ENCODE results near the gene FBXW12.

The FBXW12 gene

GRCh38 chr3:48408823-48409281 is 36.8 kb downstream of the FBXW12 start:
- no peak for DNase-seq

GRCh38 chr3:48409291-48410201 is 37.5 kb downstream of the FBXW12 start:
- no peak for DNase-seq

- DNase-seq = no peak
Measured at GRCh38 chr3:48410205-48411040, 38.4 kb downstream of the FBXW12 start.

- no peak for DNase-seq
Measured at GRCh38 chr3:48411041-48411588, 39.1 kb downstream of the FBXW12 start.

- no peak for DNase-seq
Measured at GRCh38 chr3:48411606-48412374, 39.8 kb downstream of the FBXW12 start.

GRCh38 chr3:48412375-48413001 is 40.5 kb downstream of the FBXW12 start:
- DNase-seq = no peak

- no peak for DNase-seq
Measured at GRCh38 chr3:48413086-48413485, 41.1 kb downstream of the FBXW12 start.

GRCh38 chr3:48413611-48414010 is 41.6 kb downstream of the FBXW12 start:
- DNase-seq = no peak

GRCh38 chr3:48414376-48415250 is 42.6 kb downstream of the FBXW12 start:
- DNase-seq = no peak

GRCh38 chr3:48415251-48415953 is 43.4 kb downstream of the FBXW12 start:
- DNase-seq = no peak

- no peak for DNase-seq
Measured at GRCh38 chr3:48416091-48416505, 44.1 kb downstream of the FBXW12 start.

GRCh38 chr3:48416546-48416945 is 44.5 kb downstream of the FBXW12 start:
- no peak for DNase-seq

- no peak for DNase-seq
Measured at GRCh38 chr3:48417529-48418108, 45.6 kb downstream of the FBXW12 start.

GRCh38 chr3:48418140-48418539 is 46.1 kb downstream of the FBXW12 start:
- no peak for DNase-seq

- DNase-seq = no peak
Measured at GRCh38 chr3:48418651-48419050, 46.6 kb downstream of the FBXW12 start.

GRCh38 chr3:48419149-48419548 is 47.1 kb downstream of the FBXW12 start:
- no peak for DNase-seq

GRCh38 chr3:48419597-48419996 is 47.6 kb downstream of the FBXW12 start:
- no peak for DNase-seq

- DNase-seq = no peak
Measured at GRCh38 chr3:48420561-48420960, 48.5 kb downstream of the FBXW12 start.

GRCh38 chr3:48422272-48422671 is 50.3 kb downstream of the FBXW12 start:
- DNase-seq = no peak

GRCh38 chr3:48422681-48423080 is 50.7 kb downstream of the FBXW12 start:
- no peak for DNase-seq

Data from bone marrow (tissue), 2 donors.